ENCODE results near the gene HDAC6.
"Not testable (repeated sequence)": the region's sequence is repeated elsewhere in the genome, so short reads cannot be mapped to it uniquely, and the experiment has no call there.

The HDAC6 gene

DNA sequence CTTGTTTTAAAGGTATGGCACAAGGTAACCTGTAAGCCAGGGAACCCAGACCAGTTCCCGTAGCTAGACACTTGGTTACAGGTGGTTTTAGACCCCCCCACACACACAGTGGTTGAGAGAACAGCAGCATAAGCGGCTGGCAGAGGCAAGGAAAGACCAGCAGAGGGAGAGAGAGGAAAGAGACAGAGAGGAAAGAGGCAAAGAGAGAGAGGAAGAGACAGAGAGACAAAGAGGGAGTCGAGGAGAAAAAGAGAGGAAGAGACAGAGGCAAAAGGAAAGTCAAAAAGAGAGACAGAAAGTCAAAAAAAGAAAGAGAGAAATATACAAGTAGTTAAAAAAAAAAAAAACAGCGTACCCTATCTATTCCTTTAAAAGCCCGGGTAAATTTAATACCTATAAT, 53.0 kb downstream of the HDAC6 start:
- FAIRE-seq: no peak
- DNase-seq (ENCODE audit: extremely low spot score, insufficient read length, low read depth): no peak

DNA sequence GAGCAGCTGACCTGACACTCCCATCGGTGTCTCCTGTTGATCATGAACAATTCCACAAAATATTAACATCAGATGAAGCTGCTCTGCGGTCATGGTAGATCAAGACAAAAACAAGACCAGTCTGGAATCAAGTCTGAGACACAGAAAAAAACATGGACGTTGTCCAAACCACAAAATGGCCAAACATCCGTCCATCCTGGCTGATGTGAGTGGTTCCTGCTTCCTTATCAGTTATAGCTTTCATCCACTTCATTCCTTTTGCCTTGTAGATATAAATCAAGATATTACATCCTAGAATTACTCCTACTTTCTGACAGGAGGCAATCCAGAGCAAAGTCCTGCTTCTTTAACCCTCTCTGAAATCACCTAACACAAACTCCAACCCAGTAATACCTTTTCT, 62.3 kb downstream of the HDAC6 start:
- FAIRE-seq (no peak), DNase-seq (ENCODE audit: extremely low spot score, insufficient read length, low read depth) (no peak)

- not testable (repeated sequence) for DNase-seq (ENCODE audit: extremely low spot score, insufficient read length, low read depth); FAIRE-seq
Measured at GRCh38 chrX:48872017-48872416, 70.2 kb downstream of the HDAC6 start.
